D721Med (cell line): ENCODE data around the gene PPIL1.

Experiments used
- DNase-seq: peaks from one replicate; pipeline ENCODE4 v3.0.0; 2011; ENCODE audit warnings: low spot score; ENCODE audit not compliant: insufficient read length
- FAIRE-seq: peaks from 2 replicates; lab custom pipeline; 2011; peaks lifted over from hg19 to GRCh38; lab: Jason Lieb, UNC
- CTCF ChIP-seq: IDR thresholded peaks from 2 replicates; pipeline ENCODE4 v1.5.1; 2012; ENCODE audit warnings: mild to moderate bottlenecking, control low read depth; ENCODE audit not compliant: insufficient read depth; ENCODE audit errors: missing control alignments

Gene PPIL1

GRCh38 chr6:36888115-36888643, 13.6 kb upstream of the PPIL1 start:
- FAIRE-seq: no peak
- no peak for DNase-seq
- no peak for TF ChIP-seq CTCF

- TF ChIP-seq CTCF: no peak
- DNase-seq (no peak), FAIRE-seq (no peak)
These were observed 12.5 kb upstream of the PPIL1 start for GRCh38 chr6:36886950-36887618.

GRCh38 chr6:36885461-36886401, 11.1 kb upstream of the PPIL1 start, which contains the start of gene C6orf89:
TSS of gene C6orf89 (plus strand) at chr6:36885952. CDS start at chr6:36899445, 13,493 bp downstream.
- DNase-seq: peak; percentile 50
- peak; percentile 83 for TF ChIP-seq CTCF
- FAIRE-seq: no peak

- DNase-seq (no peak), FAIRE-seq (no peak)
- TF ChIP-seq CTCF: no peak
These were observed 10.0 kb upstream of the PPIL1 start for GRCh38 chr6:36884610-36885009.

GRCh38 chr6:36875250-36875633, 639 bp upstream of the PPIL1 start:
- DNase-seq (no peak), FAIRE-seq (no peak)
- TF ChIP-seq CTCF: no peak

GRCh38 chr6:36873612-36874442, 776 bp downstream of the PPIL1 start:
- FAIRE-seq (no peak), DNase-seq (no peak)

More at GRCh38 chr6:36873612-36874442, 776 bp downstream of the PPIL1 start:
- no peak for TF ChIP-seq CTCF
